Ramos (cell line): ENCODE data around the gene GRIN3A.
"Not testable (repeated sequence)": the region's sequence is repeated elsewhere in the genome, so short reads cannot be mapped to it uniquely, and the experiment has no call there.

Experiments used
- in situ Hi-C: fragments of 300-500 bp; cut with MboI; formaldehyde crosslinking; loops from one replicate; pipeline ENCODE4 v1.14.3; 2022; ENCODE audit warnings: low sequenced_read_pairs; ENCODE audit not compliant: unreplicated experiment

GRIN3A gene

GRCh38 chr9:101635473-101635872 lies 103.0 kb downstream of the GRIN3A start:
- in situ Hi-C loops, result no loop called here

DNA sequence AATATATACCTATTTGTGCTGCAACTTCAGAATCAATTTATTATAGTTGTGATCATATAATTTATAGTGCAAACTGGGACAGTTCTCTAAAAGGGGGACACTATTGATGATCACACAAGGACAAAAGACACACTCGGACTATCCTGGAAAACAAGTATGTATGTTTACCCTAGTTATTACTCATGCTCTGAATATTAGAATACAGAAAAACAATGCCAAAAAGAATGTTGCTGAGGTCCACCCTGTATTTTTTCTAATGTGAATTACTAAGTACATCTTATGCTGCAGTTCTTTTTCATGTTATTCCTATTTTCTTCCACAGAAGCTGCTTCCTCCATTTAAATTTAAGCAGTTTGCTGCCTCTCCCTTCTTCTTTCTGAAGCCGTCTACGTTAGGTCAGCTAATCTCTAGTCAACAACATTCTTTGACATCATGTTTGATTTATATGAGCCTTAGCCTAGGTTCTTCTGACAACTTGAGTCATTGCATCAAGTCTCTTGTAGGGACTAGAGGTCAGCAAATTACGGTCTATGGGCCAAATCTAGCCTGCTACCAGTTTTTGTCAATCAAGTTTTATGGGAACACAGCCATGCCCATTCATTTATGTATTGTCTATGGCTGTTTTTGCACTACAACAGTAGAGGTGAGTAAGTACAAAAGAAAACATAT lies 103.6 kb downstream of the GRIN3A start:
- in situ Hi-C loops, result no loop called here

DNA sequence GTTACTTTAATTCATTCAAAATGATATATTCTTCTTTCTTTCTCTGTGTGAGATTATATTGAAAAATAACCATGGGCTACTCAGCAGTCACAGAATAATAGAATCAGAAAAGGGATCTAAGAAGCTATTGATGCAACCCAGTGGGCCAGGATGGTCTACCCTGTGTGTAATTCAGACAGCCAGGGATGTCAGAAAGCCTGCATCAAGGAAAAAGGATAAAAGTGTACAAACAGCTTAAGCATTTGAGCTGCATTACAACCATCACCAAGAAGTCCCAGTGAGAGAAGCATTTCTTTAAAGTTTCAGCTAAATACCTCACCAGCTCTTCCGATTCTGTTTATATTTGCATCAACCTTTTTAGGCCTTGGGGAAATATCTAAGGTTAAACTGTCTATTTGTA lies 105.8 kb downstream of the GRIN3A start:
- in situ Hi-C loops, result no loop called here

DNA sequence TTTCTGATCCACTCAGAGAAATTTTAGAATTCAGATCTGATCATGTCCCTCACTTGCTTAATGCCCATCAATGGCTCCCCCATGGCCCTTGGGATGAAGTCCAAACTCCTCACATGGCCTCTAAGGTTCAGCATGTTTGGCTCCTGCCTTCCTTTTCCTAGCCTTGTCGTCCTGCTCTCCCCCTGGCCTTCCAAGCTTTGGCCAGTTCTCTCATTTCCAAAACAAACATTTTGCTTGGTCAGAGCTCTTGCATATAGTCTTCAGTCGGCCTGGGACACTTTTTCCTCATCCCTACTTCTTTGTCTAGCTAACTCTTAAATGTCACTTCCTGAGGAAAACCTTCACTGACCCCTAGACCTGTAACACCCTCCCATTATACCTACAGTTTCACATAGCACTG lies 106.6 kb downstream of the GRIN3A start:
- in situ Hi-C loops, result no loop called here

DNA sequence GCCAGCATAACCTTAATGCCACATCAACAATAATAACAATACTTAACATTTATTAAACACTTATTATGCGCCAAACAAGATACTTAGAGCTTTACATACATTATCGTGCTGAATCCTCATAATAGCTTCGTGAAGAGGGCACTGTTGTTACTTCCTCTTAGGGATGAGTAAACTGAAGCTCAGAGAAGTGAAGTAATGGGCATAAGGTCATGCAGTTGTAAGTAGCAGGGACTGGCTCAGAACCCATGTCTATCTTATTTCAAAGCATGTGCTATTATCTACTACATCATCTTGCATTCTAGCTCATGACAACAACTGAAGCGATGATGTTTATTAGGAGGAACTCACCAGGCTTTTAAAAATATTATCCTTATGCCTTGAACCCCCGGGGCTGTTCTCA lies 108.8 kb downstream of the GRIN3A start:
- in situ Hi-C loops, result no loop called here

DNA sequence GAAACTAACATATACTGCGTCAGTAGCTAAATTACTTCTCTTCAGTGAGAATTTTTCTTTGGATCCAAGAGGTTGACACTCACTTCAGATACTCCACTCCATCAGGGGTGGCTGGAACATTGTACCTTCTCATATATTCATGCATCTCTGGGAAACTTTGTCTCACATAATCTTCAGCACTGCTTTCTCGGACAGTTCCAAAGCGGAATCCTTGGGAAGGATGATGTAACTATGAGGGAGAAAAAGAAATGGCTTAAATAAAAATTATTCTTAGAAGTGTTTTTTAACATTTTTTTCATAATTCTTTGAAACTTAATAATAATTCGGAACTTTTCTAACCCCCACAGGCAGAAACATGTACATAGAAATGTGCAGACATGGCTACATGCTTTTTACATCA lies 110.3 kb downstream of the GRIN3A start:
- in situ Hi-C loops, result no loop called here

GRCh38 chr9:101626295-101626694 lies 112.2 kb downstream of the GRIN3A start:
- in situ Hi-C loops, result no loop called here

DNA sequence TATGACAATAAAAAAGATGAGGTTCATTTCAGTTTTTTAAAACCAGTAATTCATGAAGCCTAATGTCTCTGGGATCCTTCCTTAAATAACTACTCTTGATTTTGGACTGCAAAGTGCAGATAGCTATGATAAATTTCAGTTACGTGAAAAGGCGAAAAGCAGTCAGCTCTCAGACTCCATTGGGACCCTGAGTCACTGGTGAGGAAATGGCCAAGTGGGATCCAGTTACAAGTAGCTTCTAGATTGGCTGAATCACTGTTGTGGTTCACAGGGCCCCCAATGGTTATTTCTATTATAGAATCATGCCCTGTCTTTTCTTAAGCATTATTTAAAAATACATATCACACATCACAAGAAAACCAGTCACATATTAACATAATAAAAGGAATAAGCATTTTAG lies 112.6 kb downstream of the GRIN3A start:
- in situ Hi-C loops, result no loop called here

- in situ Hi-C loops, result no loop called here
Measured at GRCh38 chr9:101620452-101620851, 118.0 kb downstream of the GRIN3A start.

- in situ Hi-C loops, result no loop called here
Measured at GRCh38 chr9:101618698-101619097, 119.7 kb downstream of the GRIN3A start.

- in situ Hi-C loops, result no loop called here
Measured at GRCh38 chr9:101605547-101605946, 132.9 kb downstream of the GRIN3A start.

- in situ Hi-C loops, result no loop called here
Measured at GRCh38 chr9:101604296-101604695, 134.2 kb downstream of the GRIN3A start.

GRCh38 chr9:101601904-101602765 lies 136.3 kb downstream of the GRIN3A start:
- in situ Hi-C loops, result no loop called here

- in situ Hi-C loops, result no loop called here
Measured at GRCh38 chr9:101594796-101595195, 143.7 kb downstream of the GRIN3A start, which contains the start of gene PPP3R2. PPP3R2 (minus strand) TSS chr9:101594969; CDS start chr9:101594921, 48 bp downstream.

GRCh38 chr9:101593345-101593744 lies 145.1 kb downstream of the GRIN3A start:
- in situ Hi-C loops, result no loop called here

GRCh38 chr9:101592788-101593187 lies 145.7 kb downstream of the GRIN3A start:
- in situ Hi-C loops, result no loop called here

- in situ Hi-C loops, result no loop called here
Measured at GRCh38 chr9:101591787-101592446, 146.5 kb downstream of the GRIN3A start.

GRCh38 chr9:101590901-101591300 lies 147.5 kb downstream of the GRIN3A start:
- in situ Hi-C loops, result no loop called here

DNA sequence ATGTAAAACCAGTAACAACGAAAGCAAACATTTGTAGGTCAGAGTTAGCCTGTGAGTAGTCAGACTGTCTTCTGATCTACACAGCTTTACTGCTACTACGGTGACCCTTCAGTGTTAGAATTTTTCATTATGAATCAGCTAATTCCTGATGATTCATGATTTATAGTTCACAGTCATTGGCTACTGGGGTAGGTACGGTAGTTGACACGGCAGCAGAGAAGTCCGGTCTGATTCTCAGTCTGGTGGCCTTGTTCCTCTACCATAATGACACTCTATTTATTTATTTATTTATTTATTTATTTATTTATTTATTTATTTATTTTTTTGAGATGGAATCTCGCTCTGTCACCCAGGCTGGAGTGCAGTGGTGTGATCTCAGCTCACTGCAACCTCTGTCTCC lies 148.4 kb downstream of the GRIN3A start:
- in situ Hi-C loops, result not testable (repeated sequence)

DNA sequence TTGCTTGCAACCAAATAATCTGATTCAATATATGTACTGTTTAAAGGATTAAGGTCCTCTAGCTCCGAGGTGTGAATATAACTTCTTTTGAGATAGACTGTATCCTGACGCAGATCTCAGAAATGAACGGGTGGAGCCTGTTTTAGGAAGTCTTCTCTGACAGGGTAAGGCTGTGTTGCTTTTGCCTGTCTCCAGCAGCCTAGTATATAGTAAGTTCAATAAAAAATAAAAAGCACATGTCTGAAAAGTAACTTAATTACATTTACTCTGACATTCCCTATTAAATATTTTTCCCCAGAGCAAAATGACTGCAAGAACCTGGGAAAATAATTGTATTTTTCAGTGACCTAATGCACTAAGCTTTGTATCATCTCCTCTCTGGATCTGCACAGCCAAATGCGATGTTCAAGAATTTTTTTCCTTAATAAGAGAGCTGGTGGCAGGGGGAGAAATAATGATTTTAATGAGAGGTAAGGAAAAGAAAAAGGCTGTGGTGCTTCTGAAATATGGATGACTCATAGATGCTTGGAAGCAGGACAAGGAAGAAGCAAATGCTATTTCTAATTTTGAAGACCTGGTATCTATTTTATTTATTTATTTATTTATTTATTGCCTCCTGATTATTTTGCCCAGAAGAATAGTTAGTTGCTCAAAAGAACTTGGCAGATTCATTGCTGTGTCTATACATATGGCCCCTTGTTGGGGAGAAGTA lies 151.0 kb downstream of the GRIN3A start:
- in situ Hi-C loops, result no loop called here
